GM18873 (cell line): ENCODE data around the gene MOBP.
"Not testable (repeated sequence)": the region's sequence is repeated elsewhere in the genome, so short reads cannot be mapped to it uniquely, and the experiment has no call there.

Experiments
- ATAC-seq: cut with Tn5 transposase; IDR thresholded peaks from one replicate; pipeline ENCODE4 v1.9.1; 2021; ENCODE audit warnings: mild to moderate bottlenecking, moderate library complexity, moderate number of reproducible peaks; ENCODE audit not compliant: unreplicated experiment, low FRiP score

Gene MOBP

DNA sequence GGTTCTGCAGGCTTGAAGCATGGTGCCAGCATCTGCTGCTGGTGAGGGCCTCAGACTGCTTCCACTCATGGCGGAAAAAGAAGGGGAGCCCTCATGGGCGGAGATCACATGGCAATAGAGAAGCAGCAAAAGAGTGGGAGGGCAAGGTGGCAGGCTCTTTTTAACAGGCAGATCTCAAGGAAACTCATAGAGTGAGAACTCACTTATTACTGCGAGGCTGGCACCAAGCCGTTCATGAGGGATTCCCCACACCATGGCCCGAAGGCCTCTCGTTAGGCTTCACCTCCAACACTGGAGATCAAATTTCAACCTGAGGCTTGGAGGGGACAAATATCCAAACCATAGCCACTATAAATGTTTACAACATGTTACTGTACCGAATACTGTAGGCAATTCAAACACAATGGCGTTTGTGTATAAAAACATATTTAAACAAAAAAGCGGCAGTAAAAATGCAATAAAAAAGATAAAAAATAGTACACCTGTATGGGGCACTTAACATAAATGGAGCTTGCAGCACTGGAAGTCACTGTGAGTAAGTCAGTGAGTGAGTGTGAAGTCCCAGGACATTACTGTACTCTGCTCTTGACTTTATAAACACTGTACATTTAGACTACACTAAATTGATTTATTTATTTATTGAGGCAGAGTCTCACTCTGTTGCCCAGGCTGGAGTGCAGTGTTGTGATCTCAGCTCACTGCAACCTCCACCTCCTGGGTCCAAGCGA is 18.8 kb upstream of the MOBP start:
- no peak for ATAC-seq

DNA sequence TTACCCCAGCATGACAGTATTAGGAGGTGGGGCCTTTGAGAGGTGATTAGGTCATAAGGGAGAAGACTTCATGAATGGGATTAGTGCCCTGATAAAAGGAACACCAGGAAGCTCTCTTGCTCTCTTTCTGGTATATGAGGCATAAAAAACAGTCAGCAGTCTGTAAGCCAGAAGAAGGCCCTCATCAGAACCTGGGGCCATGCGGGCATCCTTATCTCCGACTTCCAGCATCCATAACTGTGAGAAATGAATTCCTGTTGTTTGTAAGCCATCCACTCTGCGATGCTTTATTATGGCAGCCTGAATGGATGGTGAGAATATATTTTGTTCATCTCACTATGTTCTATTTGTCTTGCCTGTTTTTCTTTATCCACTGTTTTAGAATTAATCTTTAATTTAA is 17.7 kb upstream of the MOBP start:
- no peak for ATAC-seq

DNA sequence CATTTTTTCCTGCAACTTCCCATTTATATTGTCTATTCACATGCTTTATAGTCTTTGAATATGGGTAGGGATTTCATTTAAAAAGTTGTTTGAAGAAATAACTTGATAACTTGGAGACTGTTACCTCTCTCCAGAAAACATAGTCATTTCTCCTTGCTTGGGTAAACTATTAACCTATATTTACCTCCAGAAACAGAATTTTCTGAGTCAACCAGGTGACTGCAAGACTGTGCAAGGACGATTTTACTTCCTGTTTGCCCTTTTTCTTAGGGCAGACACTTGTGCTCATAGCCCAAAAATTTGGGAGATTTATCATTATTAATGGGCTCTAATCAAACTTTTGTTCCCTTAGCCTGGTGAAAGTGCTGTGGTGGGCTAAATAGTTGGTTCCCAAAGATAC is 14.3 kb upstream of the MOBP start:
- ATAC-seq = peak; percentile 76

DNA sequence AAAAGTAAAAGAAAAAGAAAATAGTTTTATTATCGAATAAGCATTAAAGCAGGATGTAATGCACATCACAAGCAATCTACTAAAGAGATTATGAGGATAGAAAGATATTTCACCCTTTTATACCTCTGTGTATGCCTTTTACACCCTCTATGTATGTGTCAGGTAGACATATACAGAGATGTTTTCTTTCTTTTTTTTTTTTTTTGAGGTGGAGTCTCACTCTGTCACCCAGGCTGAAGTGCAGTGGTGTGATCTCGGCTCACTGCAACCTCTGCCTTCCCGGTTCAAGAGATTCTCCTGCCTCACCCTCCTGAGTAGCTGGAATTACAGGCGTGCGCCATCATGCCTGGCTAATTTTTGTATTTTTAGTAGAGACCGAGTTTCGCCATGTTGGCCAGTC is 13.6 kb upstream of the MOBP start:
- ATAC-seq = not testable (repeated sequence)

DNA sequence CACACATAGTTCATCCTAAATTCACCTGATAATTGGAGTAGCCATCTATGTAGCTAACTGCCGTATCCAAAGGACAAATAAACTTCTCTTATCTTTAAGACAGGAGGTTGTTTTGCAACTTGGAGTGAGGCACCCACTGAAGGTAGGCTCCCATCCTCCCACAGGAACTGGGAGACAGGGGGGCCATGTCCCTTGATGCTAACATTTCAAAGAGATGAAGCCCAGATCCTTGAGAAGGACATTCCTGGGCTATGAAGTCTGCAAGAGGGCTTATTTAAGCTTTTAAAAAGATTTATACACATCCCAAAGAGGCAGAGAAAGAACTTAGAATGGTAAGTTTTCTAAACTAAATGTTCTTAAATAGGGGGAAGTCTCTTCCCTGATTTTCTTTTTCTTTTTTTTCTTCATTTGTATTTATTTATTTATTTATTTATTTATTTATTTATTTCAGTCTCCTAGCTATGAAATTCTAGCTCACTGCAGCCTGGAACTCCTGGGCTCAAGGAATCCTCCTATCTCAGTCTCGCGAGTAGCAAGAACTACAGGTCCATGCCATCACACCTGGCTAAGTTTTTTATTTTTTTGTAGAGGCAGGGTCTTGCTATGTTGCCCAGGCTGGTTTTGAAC is 12.8 kb upstream of the MOBP start:
- no peak for ATAC-seq

DNA sequence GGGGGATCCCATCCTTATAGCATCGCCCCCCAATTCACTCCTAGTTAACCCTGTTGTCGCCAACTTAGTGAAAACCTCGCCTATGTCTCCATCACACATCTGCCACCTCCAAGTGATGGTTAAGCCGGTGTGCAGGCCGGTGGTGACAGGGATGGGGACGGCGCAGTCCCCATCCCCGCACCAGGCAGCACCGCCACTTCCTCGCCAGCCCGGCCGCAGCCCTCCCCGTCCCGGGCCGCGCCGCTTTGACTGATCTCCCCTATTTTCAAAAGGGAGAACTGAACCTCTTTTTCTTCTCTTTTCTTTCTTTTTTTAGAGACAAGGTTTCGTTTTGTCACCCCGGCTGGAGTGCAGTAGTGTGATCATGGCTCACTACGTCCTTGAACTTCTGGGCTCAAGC is 11.3 kb upstream of the MOBP start:
- no peak for ATAC-seq

DNA sequence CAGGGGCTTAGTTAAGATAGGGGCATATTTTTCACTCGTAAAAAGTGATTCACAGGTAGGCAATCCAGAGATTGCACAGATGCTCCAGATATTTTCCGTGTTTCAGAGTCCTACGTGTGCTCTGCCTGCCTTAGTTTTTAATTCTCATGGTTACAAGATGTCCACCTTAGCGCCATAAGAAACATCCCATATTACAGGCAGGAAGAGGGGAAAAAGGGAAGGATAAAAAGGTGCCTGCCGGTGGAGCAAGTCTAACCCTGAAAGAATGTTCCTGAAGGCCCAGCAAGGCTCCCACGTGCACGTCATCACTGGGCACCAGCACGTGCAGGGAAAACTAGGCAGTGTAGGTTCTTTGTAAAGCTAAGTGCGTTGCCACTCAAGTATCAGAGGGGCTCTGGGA is 10.1 kb upstream of the MOBP start:
- no peak for ATAC-seq

DNA sequence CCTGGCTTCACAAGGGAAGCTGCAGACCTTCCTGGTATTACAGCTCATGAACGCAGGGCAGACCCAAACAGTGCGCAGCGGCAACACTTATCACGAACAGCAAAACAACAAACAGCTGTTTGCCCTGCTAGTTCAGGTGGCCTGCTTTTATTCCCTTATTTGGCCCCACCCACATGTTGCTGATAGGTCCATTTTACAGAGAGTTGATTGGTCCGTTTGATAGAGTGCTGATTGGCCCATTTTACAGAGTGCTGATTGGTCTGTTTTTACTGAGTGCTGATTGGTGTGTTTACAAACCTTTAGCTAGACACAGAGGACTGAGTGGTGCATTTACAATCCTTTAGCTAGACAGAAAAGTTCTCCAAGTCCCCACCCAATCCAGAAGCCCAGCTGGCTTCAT is 8.9 kb upstream of the MOBP start:
- ATAC-seq = not testable (repeated sequence)

DNA sequence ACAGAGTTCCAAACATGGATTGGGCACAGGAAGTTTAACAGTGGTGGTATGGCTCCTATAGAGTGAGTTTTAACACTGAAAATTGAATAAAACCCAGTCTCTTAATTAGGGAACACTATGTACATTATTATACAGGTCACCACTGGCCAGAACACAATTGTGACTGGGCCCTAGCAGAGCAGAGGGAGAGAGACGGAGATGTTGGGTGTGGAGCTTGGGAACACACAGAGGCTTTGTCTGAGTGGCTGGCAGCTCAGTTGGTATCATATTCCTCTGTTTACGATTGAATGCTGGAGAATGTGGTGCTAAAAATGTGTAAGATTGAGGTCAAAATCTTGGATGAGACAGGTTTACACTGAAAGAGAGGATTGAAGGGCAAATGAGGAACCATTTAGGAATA is 6.8 kb upstream of the MOBP start:
- no peak for ATAC-seq

DNA sequence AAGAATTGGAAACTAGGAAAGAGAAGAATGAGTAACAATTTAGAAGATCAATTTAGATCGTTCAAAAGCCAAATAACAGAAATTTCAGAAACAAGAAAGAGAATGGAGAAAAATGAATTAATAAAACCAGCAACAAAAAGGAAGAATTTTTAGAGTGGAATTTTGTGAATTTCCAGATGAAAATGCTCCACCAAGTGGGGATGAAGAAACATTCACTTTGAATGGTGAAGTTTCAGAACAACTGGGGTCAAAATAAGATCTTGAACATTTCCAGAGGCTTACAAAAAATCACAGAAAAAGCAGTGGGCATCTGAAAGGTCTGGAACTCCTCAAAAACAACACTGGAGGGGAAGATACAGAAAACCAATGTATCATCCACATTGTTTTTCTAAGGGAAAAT is 4.2 kb upstream of the MOBP start:
- ATAC-seq = no peak

DNA sequence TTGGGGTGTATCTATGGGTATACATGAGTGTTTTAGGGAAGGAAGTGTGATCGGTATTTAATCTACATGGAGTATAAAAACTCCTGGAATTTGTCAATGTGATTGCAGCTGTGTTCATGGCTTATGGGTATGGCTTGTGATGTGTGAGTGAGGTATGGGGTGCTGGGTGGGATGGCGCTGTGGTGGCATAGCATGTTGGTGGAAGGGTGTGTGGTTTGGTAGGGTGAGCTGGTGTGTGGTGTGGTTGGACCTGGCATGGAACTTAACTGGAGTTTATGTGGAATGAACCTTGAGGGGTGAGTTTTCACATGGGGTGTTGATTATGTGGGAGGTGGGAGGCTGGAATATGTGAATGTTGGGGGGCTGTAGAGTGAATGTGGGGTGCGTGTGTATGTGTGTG is 492 bp upstream of the MOBP start:
- ATAC-seq = no peak

DNA sequence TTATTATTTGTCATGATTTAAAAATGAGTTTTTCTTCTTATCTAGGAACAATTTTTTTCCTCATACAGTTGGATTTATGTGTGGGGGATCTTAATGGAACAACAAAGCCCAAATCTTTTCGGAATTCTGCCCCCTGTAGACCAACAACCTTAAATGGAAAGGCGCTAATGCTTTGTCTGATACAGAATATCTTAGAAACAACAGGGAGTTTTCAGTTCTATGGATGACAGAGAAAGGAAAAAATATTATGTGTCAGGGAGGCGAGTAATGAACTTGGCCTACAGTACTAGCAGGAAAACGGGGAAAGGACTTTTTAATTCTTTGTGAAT is 592 bp downstream of the MOBP start:
- ATAC-seq = no peak

DNA sequence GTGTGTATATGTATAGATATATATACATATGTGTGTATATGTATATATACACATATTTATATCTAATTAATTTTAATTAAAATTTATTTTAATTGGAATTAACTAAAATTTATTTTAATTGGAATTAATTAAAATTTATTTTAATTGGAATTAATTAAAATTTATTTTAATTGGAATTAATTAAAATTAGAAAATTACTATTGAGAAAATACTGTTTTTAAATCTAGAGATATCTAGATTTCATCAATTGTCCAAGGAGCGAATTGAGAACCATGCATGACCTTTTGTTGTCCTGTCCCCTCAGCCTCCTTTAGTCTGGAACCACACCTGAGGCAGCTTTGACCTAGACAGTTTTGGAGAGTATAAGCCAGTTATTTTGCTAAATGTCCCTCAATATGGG is 1.8 kb downstream of the MOBP start:
- no peak for ATAC-seq

DNA sequence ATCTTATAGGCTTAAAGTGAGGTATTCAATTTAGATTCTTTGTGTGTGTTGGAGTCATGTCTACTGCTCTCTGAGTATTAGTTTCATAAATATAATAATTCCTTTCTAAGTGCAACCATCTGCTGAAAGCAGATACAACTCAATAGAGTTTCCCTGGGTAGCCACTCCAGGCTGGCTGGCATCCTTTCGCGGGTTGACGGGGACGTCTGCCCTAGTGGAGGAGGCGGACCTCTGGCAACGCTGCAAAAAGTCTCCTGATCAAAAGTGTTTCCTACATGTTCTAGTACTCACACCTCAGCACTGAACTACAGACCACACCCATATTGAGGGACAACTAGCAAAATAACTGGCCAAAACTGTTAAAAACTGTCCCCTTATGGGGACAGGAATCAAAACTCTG is 2.5 kb downstream of the MOBP start:
- no peak for ATAC-seq

DNA sequence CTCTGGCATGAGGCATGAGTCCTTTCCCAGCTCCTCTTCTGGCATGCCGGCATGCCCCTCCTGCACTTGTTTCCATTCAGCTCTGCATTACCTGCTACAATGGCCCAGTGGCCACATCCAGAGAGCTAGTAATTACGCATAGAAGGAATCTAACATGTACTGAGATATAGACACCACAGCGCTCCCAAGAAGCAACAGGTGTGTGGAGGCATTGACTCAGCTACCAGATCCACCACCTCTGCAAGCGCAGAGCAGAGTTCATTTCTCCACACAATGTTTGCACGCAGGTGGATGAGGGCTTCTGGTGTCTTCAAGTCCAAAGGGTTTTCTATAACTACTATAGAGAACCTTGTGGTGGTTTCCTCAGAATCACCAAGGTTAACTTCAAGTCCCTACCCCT is 4.2 kb downstream of the MOBP start:
- no peak for ATAC-seq

DNA sequence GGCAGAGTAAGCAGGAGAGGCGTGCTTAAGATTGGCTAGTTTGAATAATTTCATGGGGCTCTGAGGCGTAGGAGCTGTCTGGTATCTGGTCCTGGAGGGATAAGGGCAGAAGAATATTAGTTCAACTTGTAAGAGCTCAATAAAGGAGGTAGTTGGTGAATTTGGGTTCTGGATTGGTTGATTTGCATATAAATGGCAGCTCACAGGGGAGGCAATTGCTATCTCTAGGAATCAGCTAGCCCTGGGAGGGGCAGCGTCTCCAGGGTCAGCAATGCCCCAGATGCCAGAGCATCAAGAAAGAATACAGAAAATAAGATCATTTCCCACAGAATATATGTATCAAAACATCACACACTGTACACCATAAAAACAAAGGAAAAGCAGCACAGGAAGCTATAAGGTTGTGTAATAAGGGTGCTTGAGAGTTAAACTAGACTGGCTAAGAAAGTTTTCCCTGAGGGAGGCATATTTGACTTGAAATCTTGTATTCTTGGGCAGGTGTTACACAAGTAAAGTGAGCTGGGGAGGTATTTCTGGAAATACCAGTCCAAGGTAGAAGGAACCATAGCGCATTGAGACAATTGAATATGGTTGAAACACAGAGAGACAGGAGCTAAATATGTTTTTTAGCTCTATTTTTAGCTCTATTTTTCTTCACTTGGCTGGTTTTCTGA is 6.1 kb downstream of the MOBP start:
- no peak for ATAC-seq

DNA sequence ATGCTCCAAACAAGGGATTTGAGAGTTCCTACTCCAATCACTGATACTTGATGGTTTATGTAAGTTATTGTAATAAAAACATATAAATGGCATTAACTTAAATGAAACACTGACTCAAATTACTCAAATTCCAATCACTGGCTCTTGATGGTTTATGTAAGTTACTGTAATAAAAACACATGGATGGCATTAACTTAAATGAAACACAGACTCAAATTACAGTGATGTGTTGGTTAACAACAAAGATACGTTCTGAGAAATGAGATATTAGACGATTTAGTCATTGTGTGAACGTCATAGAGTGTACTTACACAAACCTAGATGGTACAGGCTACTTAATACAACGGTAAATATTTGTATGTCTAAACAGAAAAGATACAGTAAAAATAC is 6.6 kb downstream of the MOBP start:
- no peak for ATAC-seq

DNA sequence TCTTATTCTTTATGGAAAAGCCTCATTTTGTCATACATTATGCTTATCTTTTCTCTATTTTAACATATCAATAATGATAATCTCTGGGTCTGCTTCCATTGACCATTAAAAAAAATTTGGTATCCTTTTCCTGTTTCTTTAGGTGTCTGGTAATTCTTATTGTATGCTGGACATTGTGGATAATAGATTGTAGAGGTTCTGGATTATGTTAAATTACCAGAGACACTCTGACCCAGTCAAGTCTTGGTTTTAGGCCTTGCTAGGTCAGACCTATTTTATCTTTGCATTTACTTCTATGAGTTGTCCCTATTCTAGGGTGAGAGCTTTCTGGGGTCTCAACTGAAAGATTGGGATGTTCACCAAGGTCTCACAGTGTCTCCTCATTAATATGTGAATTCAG is 9.3 kb downstream of the MOBP start:
- ATAC-seq = no peak

DNA sequence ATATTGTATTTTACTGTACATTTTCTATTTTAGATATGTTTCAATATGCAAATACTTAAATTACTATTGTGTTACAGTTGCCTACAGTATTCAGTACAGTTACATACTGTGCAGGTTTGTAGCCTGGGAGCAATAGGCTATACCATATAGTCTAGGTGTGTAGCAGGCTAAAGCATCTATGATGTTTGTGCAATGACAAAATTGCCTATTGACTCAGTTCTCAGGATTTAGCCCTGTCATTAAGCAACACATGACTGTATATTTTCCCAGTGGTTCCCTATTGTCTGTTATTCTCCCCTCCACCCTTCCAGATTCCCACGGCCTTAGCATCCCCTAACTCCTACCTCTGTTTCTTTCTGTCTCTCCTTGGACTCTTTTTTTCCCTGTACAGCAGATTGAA is 10.7 kb downstream of the MOBP start:
- no peak for ATAC-seq

DNA sequence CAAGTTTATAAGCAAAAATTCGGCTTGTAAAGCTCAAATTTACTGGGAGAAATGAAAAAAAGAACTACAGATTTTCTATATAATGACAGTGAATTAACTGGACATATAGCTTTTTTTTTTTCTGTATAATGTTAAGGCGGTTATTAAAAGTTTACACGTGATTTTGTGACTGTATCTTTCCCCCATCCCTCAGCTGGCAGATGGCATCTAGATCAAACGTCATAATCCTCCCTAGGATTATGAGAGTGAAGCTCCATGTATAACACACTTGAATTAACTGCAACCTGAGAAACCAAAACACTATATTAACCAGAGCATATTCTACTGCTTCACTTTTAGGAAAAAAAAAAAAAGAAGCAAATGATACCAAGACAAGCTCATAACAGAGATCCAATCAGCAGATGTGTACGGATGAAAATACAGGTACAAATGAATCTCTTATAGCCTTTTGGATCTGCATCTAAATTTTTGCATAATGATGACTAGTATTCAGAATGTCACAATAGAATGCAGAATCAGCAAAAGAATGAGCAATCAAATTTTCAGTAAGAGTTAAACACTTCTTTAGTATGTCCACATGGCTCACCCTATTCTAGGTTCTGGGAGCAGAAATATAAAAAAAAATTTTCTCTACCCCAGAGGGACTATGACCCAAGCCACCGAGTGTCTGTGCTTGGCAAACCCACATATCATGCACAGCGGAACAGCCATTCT is 12.4 kb downstream of the MOBP start:
- ATAC-seq = no peak

DNA sequence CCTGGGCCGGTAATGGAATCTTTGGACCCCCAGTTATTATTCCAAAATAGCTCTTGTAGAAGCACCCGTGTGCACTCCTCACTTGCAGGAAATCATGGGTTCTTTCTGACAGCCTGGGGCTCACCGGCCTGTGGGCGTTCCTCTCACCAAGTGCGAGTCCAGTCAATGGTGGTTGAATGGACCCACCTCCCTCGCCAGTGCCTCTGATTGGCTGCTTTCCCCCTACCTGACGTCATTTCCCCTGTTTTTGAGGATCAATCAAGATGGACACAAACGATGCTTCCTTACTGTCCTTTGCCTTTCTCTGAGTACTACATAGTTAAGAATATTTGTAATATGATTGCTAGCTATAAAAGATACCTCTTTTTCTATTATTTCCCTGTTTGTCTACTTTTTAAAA is 18.1 kb downstream of the MOBP start:
- no peak for ATAC-seq

DNA sequence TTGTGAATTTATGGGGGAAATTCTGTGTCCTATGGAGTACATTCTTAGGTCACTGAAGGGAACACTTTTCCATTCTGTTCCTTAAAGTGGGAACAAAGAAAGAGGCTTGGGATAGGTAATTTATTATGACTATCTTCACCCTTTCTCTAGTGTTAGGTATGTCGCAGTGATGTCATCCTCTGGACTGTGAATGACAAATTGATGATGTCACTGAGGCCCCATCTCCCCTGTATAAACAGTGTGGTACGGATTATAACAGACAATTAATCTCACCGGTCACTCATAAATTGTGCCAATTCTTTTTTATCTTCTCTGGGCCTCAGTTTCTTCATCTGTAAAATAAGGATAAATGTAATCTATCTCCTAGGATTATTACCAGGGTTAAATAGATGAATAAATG is 23.5 kb downstream of the MOBP start:
- no peak for ATAC-seq
